GM12891 (cell line): ENCODE data around the gene EGFL7.
"Not testable (repeated sequence)": the region's sequence is repeated elsewhere in the genome, so short reads cannot be mapped to it uniquely, and the experiment has no call there.

Experiments
- DNase-seq: peaks from one replicate; pipeline ENCODE4 v3.0.0; 2011; ENCODE audit warnings: low spot score; ENCODE audit not compliant: insufficient read length
- FAIRE-seq: peaks from 2 replicates; lab custom pipeline; 2011; peaks lifted over from hg19 to GRCh38; lab: Jason Lieb, UNC
- PAX5 ChIP-seq: IDR thresholded peaks from 2 replicates; pipeline ENCODE4 v1.6.1; 2011; ENCODE audit warnings: low read length, moderate library complexity, mild to moderate bottlenecking; ENCODE audit not compliant: insufficient read depth, severe bottlenecking
- POLR2A ChIP-seq: IDR thresholded peaks from 2 replicates; pipeline ENCODE4 v1.6.1; 2011; ENCODE audit warnings: low read depth, low read length, control low read depth
- POLR2AphosphoS5 ChIP-seq: IDR thresholded peaks from 2 replicates; pipeline ENCODE4 v1.6.1; 2011; ENCODE audit warnings: low read depth, low read length, control low read depth
- POU2F2 ChIP-seq: IDR thresholded peaks from 2 replicates; pipeline ENCODE4 v1.6.1; 2011; ENCODE audit warnings: low read depth, mild to moderate bottlenecking, control low read depth, low read length, moderate library complexity
- SPI1 ChIP-seq: IDR thresholded peaks from 2 replicates; pipeline ENCODE4 v1.6.1; 2011; ENCODE audit warnings: low read depth, low read length, control low read depth
- TAF1 ChIP-seq: IDR thresholded peaks from 2 replicates; pipeline ENCODE4 v1.6.1; 2011; ENCODE audit warnings: low read depth, low read length, control low read depth

Gene EGFL7

DNA sequence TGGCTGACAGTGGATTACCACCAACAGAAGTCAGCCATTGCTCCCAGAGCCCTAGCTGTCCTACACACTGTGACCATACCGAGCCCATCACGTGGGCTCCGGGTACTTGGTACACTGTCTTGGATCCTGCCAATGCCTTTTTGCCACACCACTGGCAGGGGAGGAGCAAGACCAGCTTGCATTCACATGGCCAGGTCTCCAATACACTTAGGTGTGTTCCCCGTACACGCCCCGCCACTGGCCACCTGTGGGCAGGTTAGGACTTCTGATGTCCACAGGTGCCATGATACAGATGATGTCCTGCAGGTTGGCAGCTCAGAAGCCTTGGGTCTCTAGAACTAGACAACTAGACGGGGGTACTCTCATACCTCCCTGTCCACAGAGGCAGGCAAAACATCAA, 44.3 kb downstream of the EGFL7 start:
- no peak for TF ChIP-seq SPI1
- DNase-seq: no peak
- FAIRE-seq: no peak

DNA sequence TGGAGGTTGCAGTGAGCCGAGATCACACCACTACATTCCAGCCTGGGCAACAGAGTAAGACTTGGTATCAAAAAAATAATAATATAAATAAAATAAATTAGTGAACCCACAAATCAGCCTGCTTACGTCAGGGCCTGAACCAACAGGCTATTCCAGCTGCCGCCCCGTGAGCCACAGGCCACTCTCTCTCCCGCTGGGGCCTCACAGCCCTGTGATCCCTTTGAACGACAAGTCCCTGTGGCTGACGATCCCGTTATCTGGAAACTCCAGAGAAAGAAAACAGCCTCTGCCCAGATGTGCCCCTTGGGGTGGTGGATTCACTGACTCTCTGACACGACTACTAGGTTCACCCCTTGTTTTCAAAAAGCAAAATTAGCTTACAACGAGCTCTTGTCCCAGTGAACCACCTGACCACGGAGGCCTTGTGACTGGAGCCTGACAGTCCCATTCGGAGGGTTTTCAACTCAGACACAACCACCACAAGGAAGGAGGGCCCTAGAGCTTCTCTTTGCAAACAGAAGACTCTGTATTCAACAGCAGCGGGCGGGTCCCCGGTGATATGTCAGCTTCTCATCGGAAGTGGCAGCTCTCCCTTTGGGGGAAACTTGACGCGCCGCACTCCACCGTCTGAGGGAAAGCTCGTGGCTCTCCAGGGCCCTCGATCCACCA, 45.3 kb downstream of the EGFL7 start:
- no peak for DNase-seq
- TF ChIP-seq POU2F2 (no peak), SPI1 (no peak), PAX5 (no peak), TAF1 (no peak), POLR2A (no peak), POLR2AphosphoS5 (no peak)
- FAIRE-seq: no peak

DNA sequence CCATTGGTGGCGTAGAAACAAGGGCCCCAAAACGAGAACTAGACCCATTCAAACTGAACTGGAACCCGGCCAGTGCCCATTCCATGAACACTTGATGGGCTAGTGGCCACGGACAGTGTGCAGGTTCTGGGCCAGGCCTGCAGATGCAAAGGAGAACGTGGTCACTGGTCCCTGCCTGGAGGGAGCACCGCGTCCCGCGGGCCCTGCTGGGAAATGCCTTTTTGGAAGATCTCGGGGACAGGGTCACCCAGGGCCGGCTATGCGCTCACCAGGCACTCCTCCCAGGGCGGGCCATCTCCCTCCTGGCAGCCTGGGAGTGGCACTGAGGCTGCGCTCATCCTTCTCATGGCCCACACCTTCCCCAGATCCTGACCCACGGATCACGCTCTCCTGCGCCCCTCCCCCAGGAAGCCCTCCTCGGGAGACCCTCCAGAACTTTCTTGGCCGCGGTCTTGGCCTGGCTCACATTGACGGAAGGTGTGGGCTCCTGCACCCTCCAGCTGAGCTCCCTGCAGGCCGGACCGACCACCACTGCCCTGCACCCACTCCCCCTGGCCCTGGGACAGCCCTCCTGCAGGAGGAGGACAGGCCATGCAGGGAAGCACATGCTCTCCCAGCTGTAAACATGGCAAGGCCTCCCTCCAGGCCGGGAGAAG, 46.9 kb downstream of the EGFL7 start:
- no peak for DNase-seq
- no peak for FAIRE-seq
- TF ChIP-seq TAF1 (no peak), POLR2A (no peak), POU2F2 (no peak), SPI1 (no peak)

DNA sequence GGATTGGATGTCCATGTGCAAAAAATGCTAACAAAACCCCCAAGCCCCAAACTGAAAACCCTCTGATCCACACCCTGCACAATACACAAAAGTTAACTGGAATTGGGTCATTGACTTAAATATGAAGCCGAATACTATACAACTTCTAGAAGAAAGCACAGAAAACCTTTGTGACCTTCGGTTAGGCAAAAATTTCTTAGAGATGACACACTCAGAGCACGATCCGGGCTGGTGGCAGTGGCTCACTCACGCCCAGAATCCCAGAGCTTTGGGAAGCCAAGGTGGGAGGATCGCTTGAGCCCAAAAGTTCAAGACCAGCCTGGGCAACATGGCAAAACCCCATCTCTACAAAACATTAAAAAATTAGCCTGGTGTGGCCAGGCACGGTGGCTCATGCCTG, 47.8 kb downstream of the EGFL7 start:
- FAIRE-seq (no peak), DNase-seq (no peak)
- TF ChIP-seq POU2F2 (no peak), SPI1 (no peak), PAX5 (no peak), POLR2AphosphoS5 (no peak), POLR2A (no peak), TAF1 (no peak)

DNA sequence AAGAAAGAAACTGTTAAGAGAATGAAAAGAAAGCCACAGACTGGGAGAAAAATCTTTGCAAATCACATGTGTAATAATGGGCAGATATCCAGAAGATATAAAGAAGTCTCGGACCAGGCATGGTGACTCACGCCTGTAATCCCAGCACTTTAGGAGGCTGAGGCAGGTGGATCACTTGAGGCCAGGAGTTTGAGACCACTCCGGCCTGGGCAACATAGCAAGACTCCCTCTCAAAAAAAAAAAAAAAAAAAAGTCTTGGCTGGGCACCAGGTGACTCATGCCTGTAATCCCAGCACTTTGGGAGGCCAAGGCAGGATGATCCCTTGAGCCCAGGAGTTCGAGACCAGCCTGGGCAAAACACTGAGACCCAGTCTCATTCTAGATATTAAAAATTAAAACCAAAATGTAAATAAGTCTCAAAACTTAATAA, 48.5 kb downstream of the EGFL7 start:
- DNase-seq, FAIRE-seq: not testable (repeated sequence)

DNA sequence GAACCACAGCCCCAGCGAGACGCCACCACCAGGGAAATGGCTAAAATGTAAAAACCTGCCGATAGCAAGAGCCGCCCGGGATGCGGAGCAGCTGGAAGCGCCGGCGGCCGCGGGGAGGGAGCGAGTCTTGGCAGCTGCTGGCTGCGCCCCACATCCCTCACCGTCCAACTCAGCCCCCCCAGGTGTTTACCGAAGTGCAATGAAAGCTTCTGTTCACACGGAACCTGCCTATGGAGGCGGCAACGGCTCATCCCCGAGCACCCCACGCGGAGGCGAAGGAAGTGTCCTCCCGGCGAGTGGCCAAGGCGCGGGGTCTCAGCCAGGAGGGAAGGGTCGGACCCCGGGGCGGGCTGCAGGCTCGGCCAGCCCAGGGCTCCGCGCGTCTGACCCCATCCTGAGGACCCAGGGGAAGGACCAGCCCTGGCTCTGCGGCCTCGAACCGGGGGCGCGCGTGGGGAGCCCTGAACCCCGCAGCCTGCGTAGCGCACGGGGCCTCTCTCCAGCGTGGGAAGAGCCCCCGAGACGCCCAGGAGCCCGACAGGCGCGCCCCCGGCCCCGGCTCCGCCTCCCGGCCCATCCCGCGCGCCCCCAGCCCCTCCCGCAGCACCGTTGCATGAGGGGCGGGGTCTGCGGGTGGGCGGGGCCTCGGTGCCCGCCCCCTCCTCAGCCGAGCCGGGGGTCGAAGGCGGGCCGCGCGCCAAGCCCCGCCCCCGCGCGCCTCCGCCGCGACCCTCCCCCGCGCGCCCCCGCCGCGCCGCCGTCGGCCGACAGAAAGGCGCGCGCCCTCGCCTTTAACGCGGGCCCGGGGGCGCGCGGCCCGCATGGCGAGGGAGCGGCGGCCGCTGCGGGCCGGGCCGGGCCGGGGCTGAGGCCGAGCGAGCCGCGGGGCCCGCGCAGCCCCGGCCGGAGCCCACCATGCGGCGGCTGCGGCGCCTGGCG, 49.3 kb downstream of the EGFL7 start, which contains the start of gene DIPK1B:
Gene DIPK1B (plus strand): TSS at position 822 of the 939 bp plus-strand sequence. CDS start 94 bp downstream, at position 916.
- FAIRE-seq: no peak
- TF ChIP-seq SPI1 (no peak), POU2F2 (no peak), POLR2AphosphoS5 (no peak), TAF1 (no peak), PAX5 (no peak), POLR2A (no peak)
- DNase-seq: no peak

DNA sequence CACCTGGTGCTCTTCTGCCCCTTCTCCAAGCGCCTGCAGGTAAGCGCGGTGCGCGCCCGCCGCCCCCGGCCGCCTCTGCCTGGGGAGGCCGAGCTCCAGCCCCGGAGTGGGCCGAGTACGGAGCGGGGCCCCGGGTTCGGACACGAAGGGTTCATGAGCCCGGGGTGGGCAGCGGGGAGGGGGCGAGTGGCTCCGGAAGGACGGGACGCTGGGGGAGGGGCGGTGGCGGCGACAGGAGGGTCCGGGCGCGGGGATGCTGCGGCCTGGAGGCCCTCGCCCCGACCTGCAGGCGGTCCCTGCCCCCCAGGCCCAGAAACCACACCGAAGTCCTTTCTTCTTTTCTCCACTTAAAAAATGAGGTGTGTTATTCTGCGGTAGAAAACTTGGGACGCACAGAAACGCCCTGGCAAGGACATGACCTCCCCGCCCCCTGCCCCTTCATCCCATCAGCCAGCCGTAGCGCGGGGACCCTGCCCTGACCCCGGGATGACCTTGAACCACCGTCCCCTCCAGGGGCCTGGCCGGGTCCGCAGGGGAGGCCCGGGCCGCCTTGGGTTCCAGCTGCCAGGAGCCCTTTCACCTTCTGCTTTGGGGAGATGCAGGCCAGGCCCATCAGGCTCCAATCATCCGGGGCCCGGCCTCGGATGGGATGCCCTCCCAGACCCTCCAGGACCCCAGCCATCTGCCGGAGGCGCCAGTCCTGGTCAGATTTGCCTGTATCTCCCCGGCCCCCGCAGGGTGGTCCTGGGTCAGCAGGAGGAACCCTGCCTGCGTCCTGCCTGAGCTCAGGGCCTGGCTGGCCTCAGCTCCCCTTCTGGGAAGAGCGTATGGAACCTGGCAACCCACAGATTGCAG, 50.2 kb downstream of the EGFL7 start:
- no peak for FAIRE-seq
- TF ChIP-seq POU2F2 (no peak), POLR2AphosphoS5 (no peak), POLR2A (no peak), TAF1 (no peak)
- DNase-seq: no peak

DNA sequence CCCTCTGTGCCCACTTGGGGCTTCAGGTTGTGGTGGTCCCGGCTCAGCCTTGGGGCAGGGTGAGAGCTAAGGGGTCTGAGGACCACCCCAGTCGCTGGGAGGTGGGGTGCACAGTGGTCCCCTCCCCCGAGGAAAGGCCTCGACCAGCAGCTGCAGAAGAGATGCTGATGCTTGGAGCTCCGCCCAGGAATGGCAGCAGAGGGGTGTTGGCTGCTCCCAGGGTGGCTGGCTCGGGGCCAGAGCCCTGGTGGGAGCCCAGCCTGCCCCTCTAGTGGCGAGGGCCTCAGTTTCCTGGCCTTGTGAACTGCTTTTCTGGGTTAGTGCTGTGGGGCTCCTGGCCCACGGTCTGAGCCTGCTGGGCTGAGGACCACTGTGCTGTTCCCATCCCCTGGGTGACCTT, 50.8 kb downstream of the EGFL7 start:
- FAIRE-seq (no peak), DNase-seq (no peak)
- no peak for TF ChIP-seq TAF1
- TF ChIP-seq PAX5: no peak
- TF ChIP-seq SPI1: no peak
- TF ChIP-seq POU2F2: no peak
- TF ChIP-seq POLR2A: no peak
- no peak for TF ChIP-seq POLR2AphosphoS5

DNA sequence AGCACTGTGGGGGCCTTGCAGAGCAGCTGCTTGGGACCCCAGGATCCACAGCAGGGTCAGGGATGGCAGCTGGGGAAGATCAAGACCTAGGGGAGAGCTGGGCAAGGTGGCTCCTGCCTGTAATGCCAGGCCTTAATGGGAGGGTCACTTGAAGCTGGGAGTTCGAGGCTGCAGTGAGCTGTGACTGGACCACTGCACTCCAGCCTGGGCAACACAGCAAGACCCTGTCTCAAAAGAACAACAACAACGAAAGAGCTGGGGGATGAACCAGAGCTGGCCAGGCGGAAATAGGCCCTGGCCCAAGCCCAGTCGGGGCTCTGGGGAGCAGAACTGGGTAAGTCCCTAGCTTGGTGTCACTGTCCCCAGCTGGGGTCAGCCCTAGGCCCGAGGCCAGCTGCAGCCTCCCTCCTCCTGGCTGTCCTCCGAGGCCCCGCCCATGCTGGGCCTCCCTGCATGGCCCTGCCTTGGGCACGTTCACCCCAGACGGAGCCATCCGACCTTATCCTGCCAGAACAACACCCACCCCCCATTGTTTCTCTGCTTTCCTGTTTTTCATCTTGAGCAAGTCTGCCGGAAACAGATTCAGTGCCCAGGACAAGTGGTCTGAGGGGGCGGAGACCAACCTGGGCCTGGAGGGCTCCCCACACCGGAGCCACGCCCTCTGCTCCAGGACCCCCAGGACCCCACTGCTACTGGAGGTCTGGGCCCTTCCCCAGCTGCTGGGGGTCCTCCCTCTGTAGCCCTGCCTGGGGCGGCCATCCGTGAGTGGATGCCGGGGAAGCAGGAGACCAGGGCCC, 51.6 kb downstream of the EGFL7 start:
- no peak for FAIRE-seq
- DNase-seq: no peak

More for the DNA sequence above, 51.6 kb downstream of the EGFL7 start:
- TF ChIP-seq PAX5: no peak
- TF ChIP-seq TAF1: no peak
- TF ChIP-seq SPI1: no peak
- no peak for TF ChIP-seq POLR2AphosphoS5
- TF ChIP-seq POLR2A: no peak
- no peak for TF ChIP-seq POU2F2
